Thyroid gland (tissue), 4 donors: ENCODE data around the gene GUF1.

Source experiments
- CTCF ChIP-seq, 6 experiments: fragments of 200-600 bp in 3 of 6; fragments of 450-650 bp in 3 of 6; sonication (generic) in 3 of 6; IDR thresholded peaks; one replicate each; pipeline ENCODE4 v1.5.1; 2016 to 2019; ENCODE audit warnings: antibody characterized with exemption in 6 of 6, mild to moderate bottlenecking in 2 of 6, inconsistent platforms in 1 of 6, moderate library complexity in 1 of 6
- POLR2A ChIP-seq, 2 donors: fragments of 450-650 bp; IDR thresholded peaks; one replicate each; pipeline ENCODE4 v1.6.1; 2017; ENCODE audit warnings: antibody characterized with exemption in 2 of 2, mild to moderate bottlenecking in 2 of 2, moderate library complexity in 1 of 2

GRCh38 chr4:44716597-44716996 lies 38.4 kb downstream of the GUF1 start:
- TF ChIP-seq CTCF (IDR thresholded peaks at IDR 0.05), result no peak
- no peak for TF ChIP-seq POLR2A (IDR thresholded peaks at IDR 0.05)
